Activated gamma-delta T cell treated with Interleukin-2 at 50 U/mL for 16 hours (primary cell): ENCODE measurements around the gene RNU5B-1.

ENCODE experiments used
- DNase-seq: peaks from one replicate; pipeline ENCODE4 v3.0.0-alpha.2; 2020

The RNU5B-1 gene

DNA sequence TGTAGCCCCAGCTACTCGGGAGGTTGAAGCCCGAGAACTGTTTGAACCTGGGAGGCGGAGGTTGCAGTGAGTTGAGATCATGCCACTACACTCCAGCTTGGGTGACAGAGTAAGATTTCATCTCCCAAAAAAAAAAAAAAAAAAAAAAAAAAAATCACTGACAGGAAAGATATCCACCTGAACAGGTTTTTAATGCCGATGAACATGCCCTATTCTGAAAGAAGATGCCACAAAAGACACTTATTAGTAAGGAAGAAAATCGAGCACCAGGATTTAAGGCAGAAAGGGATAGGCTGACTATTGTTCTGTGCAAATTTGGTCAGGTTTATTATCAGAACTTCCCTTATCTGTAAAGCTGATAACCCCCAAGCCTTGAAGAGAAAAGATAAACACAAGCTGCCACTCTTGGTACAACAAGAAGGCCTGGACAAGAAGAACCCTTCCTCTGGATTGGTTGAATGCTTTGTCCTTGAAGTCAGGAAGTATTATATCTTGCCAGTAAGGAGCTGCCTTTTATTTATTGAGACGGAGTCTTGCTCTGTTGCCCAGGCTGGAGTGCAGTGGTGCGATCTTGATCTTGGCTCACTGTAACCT lies 15.1 kb upstream of the RNU5B-1 start:
- DNase-seq: no peak

DNA sequence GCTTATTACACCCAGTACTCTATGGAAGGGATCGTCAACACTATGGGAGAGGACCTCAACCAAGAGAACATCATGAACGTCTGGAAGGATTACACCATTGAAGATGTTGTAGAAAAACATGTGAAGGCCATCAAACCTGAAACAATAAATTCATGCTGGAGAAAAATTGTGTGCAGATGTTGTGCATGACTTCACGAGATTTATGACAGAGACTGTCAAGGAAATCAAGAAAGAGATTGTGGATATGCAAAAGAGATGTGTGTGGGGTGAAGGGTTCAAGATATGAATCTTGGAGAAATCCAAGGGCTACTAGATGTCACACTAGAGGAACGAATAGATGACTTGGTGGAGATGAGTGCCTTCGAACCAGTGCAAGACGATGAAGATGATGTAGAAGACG lies 14.2 kb upstream of the RNU5B-1 start:
- DNase-seq: no peak

DNA sequence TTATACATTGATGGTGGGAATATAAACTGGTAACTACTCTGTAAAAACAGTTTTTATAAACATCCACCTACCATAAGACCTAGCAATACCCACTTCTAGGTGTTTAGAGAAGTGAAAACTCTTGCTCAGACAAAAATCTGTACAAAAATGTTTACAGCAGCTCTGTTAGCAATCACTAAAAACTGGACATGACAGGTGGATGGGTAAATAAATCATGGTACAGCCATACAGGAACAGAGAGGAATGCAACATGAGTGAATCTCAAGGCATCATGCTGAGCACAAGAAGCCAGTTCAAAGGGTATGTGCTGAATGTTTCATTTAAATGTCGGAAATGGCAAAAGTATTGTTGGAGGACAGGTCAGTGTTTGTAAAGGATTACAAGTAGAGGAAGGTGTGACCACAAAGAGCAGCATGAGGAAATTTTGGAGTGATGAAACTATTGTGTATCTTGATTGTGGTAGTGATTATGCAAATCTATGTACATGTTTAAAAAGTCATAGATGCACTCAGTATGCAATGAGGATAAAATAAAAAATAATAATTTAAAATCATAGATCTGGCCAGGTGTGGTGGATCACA lies 11.4 kb upstream of the RNU5B-1 start:
- no peak for DNase-seq

DNA sequence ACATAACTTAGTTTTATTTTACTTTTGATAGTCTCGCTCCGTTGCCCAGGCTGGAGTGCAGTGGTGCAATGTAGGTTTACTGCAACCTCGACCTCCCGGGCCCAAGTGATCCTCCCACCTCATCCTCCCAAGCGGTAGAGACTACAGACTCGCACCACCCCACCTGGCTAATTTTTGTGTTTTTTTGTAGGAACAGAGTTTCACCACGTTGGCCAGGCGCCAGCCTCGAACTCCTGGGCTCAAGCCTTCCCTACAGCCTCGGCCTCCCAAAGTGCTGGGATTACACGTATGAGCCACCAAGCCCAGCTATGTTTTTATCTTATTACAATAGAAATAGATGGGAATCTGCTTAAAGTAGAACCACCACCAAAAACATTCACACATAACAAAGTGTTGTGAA lies 5.7 kb upstream of the RNU5B-1 start:
- DNase-seq: no peak

DNA sequence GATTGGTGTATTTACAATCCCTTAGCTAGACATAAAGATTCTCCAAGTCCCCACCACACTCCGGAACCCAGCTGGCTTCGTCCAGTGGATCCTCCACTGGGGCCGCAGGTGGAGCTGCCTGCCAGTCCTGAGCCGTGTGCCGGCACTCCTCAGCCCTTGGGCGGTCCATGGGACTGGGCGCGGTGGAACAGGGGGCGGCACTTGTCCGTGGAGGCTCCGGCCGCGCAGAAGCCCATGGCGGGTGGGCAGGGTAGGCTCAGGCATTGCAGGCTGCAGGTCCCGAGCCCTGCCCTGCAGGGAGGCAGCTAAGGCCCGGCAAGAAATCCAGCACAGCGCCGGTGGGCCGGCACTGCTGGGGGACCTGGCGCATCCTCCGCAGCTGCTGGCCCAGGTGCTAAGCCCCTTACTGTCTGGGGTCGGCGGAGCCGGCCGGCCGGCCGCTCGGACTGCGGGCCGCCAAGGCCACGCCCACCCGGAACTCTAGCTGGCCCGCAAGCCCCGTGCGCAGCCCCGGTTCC lies 3.5 kb upstream of the RNU5B-1 start:
- no peak for DNase-seq

DNA sequence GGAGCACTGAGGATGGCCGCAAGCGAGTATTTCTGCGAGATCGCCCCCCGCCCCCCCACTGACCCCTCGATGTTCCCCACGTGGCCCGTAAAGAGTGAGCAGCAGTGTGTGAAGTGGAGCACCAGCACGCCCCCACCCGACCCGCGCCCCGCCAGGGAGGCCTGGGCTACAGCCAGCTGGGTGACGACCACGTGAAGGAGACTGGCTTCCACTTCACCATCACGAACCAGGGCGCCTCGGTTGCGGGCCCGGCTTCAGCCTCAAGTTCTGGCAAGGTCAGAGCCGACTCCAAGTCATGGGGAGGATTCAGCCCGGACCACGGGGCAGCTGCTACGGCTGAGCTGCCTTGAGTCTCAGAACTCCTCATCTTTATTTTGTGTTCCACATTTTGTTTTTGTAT lies 2.4 kb upstream of the RNU5B-1 start:
- no peak for DNase-seq

DNA sequence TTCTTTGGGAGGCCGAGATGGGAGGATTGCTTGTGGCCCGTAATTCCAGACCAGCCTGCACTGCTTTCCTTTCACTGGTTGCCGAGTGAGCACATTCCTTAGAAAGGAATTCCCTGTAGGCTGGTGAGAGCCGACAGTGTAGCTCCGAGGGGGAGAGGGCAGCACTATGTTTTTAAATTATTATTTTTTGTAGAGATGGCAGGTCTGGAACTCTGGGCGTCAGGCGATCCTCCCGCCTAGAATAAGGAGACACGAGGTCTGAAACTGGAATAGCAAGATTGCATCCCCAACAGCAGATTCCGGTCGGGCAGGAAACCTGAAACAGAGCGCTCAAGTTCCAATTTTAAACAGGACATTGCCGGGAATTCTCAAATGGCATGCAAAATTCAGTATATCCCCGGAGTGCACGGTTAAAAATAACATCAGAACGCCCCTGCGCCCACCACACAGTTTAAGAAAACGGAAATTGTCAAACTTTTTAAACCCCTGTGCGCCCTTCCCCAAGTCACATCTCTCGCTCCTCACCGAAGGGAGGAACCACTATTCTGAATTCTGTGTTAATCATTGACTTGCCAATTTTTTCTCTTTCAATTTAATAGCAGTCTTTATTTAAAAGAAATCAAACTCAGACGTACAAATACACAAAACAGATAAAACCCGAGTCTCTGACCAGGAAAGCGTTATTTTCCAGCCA lies 643 bp upstream of the RNU5B-1 start:
- DNase-seq: no peak

DNA sequence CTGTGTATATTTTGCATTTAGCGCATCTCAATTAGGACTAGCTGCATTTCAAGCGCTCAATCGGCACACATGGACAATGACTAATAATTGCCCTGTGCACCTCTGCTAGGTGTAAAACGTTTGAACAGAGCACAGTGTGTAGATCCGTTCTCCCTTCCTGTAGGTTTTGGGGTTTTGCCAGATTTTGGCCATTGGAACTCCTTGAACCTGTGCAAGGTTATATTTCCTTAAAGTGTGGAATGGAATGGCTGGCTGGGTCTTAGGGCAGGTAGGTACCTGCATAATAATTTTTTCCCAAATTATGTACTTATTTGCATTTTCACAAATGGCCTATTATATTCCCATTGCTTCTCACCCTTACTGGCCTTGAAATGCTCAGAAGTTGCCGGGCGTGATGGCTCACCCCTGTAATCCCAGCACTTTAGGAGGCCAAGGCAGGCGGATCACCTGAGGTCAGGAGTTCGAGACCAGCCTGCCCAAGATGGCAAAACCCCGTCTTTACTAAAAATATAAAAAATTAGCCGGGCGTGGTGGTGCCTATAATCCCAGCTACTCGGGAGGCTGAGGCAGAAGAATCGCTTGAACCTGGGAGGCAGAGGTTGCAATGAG lies 777 bp downstream of the RNU5B-1 start:
- DNase-seq: no peak

DNA sequence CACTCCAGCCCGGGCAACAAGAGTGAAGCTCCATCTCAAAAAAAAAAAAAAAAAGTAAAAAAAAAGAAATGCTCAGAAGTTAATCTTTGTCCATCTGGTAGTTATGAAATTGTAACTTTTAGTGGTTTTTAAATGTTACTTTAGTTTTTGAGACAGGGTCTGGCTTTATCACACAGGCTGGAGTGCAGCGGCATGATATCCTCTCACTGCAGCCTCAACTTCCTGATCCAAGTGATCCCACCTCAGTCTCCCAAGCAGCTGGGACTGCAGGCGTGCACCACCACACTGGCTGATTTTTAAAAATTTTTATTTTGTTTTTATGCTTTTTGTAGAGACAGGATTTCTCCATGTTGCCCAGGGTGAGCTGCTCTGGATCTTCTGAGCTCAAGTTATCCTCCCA lies 1.3 kb downstream of the RNU5B-1 start:
- no peak for DNase-seq

DNA sequence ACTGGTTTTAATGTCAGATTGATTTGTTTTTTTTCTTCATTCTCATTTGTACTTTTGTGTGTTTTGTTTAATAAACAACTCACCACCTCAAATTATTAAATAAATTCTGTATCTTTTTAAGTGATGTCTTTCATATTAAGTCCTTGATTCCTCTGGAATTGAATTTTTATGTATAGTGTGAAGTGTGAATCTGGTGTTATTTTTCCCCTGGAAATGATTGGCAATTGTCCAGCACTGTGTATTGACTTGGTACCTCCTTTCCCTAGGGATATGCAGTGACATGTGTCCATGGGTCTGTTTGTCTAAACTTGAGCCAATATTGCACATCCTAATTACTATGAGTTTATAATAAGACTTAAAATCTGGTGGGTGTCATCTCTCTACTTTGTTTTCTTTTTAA lies 2.1 kb downstream of the RNU5B-1 start:
- DNase-seq: no peak

DNA sequence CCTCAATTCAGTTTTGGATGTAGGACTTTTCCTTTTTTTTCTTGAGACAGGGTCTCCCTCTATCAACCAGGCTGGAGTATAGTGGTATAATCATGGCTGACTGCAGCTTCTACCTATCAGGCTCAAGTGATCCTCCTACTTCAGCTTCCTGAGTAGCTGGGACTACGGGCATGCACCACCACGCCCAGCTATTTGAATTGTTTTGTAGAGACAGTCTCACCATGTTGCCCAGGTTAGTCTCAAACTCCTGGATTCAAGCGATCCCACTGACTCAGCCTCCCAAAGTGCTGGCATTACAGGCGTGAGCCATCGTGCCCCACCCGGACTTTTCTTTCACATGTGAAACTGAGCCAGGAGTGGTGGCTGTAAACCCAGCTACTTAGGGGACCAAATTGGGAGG lies 3.5 kb downstream of the RNU5B-1 start:
- DNase-seq: no peak

DNA sequence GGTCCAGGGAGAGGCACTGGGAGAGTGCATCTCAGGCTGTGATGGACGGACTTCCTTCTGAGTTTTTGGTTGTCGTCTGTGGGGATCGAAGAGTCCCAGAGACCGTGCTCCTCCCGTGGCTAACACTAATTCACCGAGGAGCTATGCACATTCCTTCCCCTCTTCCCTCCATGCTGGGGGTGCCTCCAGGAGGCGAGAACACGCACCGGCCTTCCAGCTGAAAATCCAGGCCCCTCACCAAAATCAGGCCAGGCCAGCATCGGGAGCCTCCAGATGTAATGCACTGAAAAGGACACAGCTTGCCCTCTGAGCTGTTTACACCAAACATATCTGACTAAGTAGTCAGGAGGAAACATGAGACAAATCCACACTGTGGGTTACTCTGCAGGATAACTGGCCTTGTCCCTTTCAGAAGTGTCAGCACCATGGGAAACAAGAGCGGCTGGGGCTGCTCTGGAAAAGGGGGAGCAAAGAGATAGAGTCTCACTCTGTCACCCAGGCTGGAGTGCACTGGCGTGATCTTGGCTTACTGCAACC lies 5.5 kb downstream of the RNU5B-1 start:
- DNase-seq: no peak

DNA sequence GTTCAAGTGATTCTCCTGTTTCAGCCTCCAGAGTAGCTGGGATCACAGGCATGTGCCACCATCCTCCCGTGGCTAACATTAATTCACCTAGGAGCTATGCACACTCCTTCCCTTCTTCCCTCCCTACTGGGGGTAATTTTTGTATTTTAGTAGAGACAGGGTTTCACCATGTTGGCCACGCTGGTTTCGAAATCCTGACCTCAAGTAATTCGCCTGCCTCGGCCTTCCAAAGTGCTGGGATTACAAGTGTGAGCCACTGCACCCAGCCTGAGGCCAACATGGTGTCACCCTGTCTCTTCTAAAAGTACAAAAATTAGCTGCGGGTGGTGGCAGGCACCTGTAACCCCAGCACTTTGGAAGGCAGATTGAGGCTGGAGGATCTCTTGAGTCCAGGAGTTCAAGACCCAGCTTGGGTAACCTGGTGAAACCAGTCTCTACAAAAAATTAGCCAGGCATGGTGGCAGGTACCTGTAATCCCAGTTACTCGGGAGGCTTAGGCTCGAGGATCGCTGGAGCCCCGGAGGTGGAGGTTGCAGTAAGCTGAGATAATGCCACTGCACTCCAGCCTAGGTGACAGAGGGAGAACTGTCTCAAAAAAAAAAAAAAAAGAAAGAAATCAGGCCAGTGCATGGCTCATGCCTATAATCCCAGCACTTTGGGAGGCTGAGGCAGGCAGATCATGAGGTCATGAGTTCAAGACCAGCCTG lies 6.1 kb downstream of the RNU5B-1 start:
- DNase-seq: no peak

DNA sequence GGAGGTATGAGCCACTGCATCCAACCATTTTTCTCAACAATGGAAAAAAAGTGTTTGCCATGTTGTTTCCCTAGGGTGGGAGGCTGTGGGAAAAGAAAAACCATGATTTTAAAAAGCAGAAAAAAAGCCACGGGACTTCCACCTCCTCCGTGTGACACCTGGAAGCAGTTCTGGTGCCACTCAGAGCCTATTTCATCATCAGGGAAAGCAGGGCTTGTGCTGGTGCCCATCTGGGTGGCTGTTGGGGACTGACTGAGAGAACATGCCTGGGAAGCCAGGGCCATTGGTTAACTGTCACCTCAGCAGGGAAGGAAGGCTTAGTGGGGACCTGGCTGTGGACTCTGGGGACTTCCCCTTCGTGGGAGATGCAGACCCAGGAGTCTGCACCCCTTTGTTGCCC lies 7.3 kb downstream of the RNU5B-1 start:
- DNase-seq: no peak

DNA sequence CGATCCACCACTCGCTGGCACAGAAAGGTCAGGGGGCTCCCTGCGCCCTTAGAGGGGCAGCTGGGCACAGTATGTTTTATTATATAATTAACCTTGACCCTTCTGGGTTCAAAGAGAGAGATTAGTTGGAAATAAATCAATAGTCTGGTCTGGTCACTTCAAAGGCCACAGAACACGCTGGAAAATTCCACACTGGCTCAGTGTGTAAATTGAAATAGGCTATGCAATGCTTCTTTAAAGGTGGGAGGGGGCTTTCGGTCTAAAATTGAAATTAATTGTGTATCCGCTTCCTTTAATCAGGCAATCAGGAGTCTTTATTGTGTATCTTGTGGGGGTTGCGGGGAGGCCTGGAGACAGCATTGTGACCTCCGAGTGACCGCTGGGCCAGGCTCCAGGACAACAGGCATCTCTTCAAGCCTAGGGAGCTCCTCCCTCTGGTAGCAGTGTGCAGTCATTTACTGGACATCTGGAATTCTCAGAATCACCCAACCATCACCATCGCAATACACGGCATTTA lies 8.0 kb downstream of the RNU5B-1 start:
- no peak for DNase-seq

DNA sequence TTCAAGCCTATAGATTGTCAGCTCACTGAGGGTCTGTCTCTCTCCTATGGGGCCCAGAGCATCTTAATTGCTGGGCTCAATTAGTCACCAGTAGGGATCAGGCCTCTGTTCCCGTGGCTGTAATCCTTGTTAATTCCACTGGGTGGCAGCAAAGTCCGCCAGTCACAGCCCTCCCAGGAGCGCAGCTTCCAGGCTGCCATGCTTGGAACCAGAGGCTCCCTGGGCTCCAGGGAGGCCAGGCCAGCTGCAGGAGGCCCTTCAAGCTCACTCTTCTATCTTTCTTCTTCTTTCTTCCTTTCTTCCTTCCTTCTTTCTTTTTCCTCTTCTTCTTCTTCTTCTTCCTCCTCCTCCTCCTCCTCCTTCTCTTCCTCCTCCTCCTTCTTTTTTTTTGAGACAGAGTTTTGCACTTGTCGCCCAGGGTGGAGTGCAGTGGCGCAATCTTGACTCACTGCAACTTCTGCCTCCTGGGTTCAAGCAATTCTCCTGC lies 14.4 kb downstream of the RNU5B-1 start:
- peak; percentile 73 for DNase-seq

DNA sequence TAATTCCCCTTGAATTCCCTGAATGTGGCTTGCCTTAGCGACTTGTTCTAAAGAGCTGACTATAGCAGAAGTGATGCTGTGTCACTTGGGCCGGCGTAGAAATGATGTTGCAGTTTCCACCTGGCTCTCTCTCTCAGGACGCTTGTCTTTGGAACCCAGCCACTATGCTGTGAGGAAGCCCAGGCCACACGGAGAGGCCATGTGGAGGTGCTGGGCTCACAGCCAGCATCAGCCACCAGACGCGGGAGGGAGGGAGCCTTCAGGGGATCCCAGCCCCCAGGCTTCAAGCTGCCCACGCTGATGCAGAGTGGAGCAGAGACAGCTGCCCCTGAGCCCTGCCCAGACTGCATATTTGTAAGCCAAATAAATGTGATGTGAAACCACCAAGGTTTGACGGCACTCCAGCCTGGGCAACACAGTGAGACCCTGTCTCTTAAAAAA lies 18.6 kb downstream of the RNU5B-1 start:
- no peak for DNase-seq

DNA sequence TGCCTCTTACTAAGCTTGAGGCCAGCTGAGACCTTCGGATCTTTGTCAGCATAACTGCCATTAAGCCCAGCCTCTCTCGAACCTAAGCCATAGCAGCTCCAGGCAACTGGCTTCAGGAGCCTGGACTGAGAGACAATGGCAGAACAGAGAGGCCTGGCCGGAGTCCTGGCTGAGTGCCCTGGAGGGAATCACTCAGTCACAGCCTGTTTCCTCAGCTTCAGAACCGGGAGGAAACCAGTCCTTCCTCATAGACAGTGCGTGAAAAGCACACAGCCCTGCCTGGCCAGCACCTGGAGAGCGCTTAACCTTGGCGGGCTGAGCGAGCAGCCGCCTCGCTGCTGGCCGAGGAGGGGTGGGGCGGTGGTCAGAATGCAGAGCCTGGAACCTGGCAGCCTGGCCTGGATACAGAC lies 21.6 kb downstream of the RNU5B-1 start:
- no peak for DNase-seq

DNA sequence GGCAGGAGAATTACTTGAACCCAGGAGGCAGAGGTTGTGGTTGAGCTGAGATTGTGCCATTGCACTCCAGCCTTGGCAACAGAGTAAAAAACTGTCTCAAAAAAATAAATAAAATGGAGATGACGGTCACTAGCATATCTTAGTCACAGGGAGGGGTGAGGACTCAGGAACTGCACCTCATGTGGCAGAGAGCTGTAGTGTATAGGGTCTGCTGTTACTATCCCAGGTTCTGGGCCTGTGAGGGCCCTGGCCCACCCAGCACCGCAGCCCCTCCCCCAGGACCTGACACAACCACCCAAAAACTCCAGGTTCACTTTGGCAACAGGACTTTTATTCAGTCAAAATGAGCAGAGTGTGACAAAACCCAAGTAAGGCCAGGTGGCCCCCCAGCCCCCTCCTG lies 22.3 kb downstream of the RNU5B-1 start:
- DNase-seq: no peak

DNA sequence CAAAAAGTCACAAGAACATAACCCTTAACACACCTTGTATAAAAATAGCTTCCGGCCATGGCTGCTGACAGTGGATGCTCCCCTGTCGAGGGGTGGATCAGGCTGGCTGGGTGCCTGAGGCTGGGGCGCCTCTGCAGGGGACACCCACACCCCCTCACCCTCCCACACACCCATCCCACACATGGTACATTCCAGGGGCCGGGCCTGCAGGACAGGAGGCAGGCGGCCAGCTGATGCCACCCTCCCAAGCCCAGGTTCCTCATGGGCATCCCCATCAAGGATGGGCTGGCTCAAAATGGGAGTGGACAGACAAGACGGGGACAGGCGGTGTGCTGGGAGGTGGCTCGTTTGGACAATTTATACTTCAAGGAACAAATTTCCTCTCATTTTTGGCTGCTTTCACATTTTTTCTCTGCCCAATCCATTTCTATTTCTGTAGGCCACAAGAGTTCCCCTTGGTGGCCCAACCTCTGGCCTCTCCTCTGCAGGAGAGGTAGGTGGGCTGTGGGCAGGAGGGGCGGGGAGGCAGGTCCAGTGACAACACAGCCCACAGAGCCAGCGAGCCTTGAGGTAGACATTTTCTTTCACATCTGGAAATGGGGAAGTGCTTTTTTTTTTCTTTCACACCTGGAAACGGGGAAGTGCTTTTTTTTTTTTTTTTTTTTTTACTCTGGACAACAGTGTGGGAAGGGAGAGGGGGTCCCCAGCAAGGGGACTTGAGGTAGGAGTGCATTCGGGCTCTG lies 23.3 kb downstream of the RNU5B-1 start:
- no peak for DNase-seq

DNA sequence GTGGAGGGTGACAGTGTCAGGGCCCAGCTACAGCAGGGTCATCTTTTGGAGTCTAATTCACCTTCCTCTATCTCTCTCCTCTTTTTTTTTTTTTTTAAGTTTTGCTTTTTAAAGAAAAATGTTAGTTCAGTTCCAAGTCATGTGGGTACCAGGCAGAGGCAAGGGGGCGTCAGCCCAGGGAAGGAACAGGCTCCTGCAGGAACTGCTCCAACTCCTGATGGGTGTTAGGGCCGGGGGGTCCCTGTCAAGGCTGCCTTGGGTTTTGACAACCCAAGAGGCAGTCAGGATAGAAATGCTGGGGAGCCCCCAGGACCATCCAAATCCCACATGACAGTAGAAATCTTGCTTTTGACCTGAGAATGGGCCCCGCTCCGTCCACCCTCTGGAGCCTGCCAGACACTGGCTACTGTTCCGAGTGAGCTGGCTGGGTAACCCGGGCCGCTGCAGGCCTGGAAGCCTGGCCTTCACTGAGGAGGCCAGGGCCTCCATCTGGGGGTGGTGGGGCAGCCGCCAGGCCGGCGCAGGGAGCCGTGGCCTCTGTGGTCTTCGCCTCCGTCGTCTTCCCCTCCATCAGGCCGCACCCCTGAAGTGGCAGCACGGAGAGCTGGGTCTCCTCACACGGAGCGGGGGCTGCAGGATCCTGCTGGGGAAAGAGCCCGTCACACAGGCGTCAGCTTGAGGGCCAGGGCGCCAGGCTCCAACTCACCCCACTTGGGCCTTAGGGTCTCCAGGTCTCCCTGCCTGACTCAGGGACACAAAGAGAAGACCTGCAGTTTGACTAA lies 24.2 kb downstream of the RNU5B-1 start:
- no peak for DNase-seq
